LHCN-M2 (cell line): Measurements from ENCODE around the gene KLF1. TPM values are rescaled to one million over a fixed set of nuclear protein-coding genes. Genes with fewer than 3 reads are reported as not detected.
"Not testable (repeated sequence)": the region's sequence is repeated elsewhere in the genome, so short reads cannot be mapped to it uniquely, and the experiment has no call there.

Experiments used
- DNase-seq: peaks from one replicate; pipeline ENCODE4 v3.0.0-alpha.2; 2012; ENCODE audit warnings: low read depth
- polyA plus RNA-seq: library from polyadenylated mRNA; unstranded; fragments of >200 nt; gene quantifications from one replicate; pipeline ENCODE4 v1.2.1, GENCODE V29; 2012; ENCODE audit warnings: missing spikeins
- total RNA-seq: library from RNA; depleted of rRNA; stranded (reverse); fragments of >200 nt; gene quantifications from 2 replicates; pipeline ENCODE4 v1.2.3, GENCODE V29; 2014; rRNA removed

Gene KLF1
- not detected in 2 replicates for total RNA-seq
- not detected for polyA plus RNA-seq

DNA sequence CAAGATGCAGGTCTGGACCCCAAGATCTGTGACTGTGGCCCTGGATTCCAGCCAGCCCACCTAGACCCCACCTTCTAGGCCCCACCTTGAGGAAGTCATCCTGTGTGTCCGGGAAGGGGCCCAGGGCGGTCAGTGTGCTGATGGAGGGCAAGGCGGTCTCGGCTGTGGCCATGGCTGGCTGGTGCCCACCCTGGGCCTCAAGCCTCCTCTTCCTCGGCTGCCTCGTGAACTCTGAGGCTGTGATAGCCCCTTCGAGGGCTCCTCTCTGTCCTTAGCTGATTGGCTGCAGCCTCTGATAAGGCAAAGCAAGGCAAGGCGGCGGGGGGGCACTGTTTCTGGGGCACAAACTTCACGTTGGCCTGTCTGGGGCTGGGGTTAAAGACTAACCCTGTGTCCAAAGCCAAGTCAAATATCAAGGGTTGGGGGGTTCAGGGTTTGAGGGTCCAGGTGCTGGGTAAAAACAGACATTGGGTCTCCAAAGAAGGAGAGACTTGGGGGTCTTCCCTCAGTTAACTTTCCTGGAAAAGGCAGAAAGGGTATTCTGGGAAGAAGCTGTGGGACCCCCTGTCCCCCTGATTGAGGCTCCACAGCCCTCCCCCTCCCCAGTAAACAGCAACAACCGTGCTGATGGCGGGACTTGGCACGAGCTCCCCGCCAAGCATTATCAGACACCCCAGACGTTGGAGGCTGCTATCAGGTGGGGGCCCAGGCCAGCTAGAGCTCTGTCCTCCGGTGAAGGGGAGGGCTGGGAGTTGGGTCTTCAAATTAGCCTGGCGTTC lies at the start of gene KLF1:
KLF1 (minus strand) TSS at position 233 of the 779 bp plus-strand sequence; CDS start at position 172, 61 bp downstream.
- DNase-seq = no peak

DNA sequence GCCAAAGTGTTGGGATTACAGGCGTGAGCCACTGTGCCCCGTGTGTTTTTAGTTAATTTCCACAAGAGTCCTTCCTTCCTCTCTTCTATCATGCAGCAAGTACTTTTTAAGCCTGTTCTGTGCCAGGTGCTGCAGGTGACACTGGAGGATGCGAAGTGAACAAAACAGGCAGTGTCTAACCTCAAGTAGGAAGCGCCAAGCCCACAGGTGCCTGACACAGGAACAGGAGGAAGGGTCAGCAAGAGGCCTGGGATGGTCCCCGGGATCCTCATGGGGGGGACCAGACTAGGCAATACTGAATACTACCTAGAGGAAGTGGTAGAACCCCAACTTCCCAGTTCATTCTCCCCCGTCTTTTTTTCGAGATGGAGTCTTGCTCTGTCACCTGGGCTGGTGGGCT lies 49.6 kb upstream of the KLF1 start:
- DNase-seq = no peak

DNA sequence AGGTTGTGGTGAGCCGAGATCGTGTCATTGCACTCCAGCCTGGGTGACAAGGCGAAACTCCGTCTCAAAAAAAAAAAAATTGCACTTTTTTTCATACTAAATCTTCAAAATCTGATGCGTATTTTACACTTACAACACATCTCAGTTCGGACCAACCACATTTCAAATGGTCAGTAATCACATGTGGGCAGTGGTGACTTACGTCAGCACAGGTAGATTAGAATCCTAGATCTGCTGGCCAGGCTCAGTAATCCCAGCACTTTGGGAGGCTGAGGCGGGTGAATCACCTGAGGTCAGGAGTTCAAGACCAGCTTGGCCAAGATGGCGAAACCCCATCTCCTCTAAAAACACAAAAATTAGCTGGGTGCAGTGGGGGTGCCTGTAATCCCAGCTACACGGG lies 48.1 kb upstream of the KLF1 start:
- no peak for DNase-seq

DNA sequence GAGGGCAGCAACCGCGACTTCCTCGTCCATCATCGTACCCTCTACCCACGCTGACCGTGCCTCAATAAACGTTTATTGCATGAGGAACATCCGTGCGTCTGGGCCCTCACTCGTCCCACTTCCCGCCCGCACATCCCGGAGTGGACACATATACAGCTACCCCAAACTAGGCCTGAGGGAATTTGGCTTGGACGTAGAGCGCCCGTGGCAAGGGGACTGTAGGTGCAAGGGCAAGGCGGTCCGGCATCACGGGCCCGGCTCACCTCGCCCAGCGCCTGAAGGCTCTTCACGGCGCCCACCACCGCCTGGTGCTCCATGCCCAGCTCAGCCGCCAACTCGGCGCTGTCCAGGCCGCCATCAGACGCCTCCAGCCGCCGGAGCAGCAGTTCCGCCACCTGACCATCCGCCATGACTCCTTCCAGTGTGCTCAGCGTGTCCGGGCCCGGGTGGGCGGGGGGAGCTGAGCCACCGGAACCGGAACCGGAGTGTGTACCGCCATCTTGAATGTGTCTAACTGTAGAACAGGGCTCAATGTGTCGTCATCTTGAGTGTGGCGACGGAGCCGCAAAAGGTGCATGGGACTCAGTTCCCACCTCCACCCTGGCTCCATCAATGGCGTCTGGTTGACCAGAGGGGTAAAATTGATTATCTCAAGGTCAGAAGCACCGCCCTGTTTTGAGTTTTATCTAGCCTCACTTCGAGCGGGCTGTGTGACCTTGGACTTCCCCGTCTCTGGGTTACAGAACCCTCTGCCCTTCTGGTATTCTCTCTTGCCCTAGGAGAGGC lies 46.5 kb upstream of the KLF1 start, which contains the start of gene FARSA:
FARSA (minus strand) TSS at position 425 of the 786 bp plus-strand sequence; CDS start at position 410, 15 bp downstream.
- peak; percentile 86 for DNase-seq

DNA sequence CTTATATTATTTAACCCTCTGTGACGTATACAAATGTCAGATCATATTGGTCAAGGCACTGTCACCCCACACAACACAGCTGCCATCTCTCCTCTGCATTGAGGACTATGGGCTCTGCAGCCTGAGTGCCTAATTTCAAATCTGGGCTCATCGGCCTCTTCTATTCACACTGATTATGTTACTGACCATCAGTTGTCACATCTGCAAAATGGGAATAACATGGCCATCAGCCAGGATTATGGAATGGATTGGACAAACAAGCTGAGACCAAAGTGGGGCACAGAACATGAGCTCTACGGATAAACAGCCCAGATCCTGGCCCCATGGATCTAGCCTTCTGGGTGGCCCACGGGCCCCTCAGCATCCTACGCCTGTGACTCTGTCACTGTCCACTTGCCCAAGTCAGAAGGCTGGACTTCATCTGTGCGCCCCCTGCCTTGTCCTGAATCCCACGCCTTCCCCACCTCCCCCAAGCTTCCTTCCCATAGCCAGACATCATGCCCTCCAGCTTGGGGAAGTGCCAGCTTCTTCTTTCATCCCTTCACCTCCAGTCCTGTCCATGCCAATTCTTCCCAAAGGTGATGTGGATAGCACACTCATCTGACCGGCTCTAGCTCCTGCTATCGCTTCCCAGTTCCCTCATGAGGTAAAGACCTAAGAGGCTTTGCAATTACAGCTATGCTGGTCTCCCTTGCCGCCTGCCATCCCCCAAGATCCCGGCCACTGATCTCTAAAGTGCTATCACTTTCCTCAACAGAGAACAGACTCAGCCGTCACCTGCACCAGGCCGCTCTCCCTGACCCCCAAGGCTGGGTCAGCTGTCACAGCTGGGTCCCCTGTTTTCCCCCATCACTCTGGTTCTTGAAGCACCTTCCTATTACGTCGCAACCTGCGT lies 45.6 kb upstream of the KLF1 start:
- no peak for DNase-seq

DNA sequence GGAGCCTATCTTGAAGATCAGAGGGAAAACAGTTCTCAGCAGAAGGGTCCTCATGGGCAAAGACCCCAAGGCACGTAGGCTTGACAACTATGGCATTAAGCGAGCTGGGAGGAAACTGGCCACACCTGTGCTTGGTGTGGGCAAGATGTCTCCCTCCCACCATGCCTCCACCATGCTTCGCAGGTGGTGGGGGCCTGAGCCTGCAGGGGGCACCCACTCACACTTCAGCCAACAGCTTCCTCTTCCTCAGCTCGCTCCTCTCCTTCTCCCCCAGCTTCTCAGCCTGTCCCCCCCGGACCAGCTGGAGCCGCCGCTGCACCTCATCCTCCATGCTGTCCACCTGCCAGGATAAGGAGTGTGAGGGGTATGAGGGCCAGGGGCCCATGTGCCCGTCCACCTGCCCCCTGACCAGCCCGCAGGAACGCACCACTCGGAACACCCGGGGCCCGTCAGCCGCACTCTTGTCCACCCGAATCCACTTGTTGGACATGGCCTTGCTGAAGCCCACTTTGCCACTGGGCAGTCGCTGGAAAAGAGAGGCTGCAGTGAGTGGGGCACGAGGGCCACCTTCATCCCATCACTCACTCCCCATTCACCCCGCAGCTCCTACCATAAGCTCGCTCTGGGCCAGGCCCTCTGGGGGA lies 43.1 kb upstream of the KLF1 start:
- no peak for DNase-seq

DNA sequence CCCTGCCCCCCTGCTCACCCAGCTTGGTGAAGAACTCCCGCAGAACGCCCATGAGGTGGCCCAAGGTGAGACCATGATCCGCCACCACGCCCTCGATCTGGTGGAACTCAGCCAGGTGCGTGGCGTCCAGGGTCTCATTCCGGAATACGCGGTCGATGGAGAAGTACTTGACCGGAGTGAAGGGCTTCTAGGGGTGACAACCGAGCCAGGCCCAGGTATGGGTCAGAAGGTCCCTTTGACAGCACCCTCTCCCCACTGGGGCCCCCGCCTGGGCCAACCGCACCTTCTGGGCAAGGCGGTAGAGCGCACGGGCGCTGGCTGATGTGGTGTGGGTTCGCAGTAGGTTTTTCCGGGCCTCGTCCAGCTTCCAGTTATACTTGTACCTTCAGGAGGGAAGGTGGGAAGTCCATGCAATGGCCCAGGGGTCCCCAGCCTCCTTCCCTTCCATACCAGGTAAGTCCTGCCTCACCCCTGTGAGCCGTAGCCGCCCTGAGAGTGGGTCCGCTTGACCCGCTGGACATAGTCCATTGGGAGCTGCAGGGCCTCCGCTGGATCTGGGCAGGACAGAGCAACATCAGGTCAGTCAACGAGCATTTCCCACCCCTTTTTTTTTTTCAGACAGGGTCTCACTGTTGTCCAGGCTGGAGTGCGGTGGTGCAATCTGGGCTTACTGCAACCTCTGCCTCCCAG lies 37.8 kb upstream of the KLF1 start:
- no peak for DNase-seq

DNA sequence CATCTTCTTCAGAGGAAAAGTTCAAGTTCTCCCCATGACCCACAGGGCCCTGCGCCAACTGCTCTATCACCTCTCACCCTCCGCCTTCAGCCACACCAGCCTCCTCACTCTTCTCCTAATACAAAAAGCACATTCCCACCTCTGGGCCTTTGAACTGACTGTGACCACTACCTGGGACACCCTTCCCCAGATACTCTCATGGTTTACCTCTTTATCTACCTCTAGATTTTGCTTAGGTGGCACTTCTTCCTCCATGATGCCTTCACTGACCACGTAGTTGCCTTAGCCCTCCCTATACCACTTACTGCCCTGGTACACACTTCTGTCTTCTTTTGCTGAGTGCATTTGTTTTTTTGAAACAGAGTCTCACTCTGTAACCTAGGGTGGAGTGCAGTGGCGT lies 36.0 kb upstream of the KLF1 start:
- DNase-seq = no peak

DNA sequence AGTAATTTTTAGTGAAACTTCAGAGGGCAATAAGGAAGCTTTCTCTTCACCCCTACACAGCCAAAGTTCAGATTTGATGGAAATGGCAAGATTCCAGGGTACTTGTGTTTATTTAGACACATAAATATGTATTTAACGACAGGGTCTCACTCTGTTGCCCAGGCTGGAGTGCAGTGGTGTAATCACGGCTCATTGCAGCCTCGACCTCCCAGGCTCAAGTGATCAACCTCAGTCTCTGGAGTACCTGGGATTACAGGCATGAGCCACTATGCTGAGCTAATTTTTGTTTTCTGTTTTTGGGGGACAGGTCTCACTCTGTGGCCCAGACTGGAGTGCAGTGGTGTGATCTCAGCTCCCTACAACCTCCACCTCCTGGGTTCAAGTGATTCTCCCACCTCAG lies 34.0 kb upstream of the KLF1 start:
- no peak for DNase-seq

DNA sequence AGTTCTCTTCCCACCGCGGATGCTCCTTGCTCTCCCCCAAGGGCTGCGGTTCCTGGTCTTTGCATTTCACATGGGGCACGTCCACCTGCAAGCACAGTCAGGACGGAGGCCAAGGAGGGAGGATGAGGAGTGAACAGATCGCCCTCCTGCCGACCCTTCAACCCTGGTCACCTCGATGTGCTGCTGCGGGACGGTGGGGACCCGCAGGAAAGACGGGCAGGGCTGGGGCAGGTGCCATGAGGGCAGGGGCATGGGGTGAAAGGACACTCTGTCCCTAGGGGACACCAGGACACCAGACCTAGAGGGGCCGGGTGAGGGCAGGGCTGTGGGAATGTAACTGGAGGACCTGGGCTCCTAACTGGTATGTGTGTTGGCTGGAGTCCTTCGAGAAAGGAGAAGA lies 31.3 kb upstream of the KLF1 start:
- no peak for DNase-seq

DNA sequence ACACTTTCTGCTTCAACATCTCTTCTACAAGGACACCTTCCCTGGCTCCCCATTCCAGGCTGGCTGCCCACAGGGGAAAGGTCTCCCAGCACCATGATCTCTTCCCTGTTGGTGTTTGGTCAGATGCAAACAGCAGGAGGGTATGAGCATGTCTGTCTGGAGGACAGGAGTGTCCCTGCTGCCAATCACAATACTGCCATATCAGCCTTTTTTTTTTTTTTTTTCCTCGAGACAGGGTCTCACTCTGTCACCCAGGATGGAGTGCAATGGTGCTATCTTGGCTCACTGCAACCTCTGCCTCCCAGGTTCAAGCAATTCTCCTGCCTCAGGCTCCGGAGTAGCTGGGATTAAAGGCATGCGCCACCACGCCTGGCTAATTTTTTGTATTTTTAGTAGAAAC lies 28.9 kb upstream of the KLF1 start:
- DNase-seq = not testable (repeated sequence)

DNA sequence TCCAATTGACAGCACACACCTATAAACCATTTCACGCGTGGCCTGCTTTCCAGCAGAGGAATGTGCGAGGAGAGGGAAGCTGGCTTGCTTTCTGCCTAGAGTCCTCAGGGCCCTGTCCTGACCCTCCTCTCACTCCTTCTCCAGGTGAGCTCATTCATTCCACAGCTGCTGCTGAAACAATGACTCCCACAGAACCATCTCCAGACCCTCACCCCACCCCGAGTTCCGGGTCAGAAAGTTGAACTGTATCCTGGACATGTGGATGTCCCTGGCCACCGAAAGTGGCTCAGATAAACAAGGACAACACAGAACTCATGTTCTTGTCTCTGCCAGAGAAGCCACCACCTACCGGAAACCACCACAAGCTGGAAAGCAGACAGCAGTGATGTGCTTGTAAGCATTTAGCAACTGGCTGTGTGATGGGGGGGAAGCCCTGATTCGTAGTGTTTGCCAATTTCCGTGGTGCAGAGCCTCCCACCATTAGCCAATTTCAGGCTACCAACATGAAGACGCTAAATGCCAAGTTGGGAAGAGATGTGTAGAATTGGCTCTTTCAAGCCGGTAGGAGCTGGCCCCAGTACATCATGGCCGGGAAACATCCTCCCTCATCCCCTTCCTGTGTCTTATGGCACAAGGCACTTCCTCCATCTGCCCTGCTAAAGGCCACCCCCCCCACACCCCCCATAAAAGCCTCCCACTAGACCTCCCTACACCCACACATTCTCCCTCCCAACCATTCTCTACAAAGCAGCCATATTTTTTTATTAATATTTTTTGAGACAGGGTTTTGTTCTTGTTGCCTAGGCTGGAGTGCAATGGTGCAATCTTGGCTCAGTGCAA lies 27.1 kb upstream of the KLF1 start:
- DNase-seq = no peak

DNA sequence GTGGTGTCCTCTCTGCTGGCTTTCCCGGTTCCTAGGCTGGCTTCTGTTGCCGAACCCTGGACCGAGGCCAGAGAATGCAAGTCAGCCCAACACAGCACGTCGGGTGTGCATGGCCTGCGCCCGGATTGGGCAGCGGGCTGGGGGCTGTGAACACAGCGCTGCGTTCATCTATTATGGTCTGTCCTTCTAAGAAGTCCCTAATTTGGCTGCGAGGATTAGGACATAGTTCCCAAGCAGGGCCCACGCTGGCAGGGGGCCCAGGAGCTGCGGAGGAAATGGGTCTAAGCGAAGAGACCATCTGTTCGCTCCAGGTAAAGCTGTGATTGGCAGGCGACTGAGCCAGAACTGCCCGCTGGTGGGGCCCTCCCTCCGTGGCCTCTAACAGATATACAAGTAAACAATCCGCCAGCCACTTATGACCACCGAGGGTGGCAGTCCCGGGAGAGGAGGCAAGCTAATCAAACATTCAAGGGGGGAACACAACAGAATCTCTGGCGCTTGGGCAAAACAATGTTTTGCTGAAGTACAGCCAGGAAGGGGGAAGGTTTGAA lies 26.1 kb upstream of the KLF1 start:
- no peak for DNase-seq

DNA sequence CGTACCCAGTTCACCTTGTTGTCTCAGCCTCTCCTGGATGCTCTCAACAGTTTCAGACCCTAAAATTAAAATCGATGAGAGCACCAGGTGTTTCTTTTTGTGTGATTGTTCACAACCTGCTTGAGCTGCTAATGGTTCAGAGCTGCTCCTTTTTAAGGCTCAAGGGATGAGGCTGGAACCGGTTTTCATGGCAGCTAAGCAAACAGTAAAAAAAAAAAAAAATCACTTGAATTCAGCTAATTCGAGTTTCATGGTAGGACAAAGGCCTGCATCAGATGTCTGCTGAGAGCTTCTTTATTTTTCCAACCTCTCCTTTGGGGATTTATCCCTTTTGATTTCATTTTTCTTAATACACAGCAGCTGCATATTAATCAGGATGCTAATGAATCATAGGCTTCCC lies 25.6 kb upstream of the KLF1 start:
- no peak for DNase-seq

DNA sequence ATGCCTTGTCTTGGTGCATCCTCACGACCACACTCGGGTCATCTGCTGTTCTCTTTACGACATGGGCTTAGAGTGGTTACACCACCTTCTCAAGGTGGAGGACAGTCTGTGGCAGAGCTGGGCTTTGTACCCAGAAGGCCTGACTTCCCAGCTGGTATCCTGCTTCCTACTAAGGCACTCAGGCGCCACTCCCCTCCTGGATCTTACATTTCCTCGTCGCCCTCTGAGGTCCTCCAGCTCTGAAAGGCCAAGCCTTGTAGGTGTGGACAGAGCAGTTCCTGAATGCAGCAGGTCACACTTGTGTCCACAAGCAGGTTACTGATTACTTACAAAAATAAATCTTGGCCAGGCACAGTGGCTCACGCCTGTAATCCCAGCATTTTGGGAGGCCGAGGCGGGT lies 20.2 kb upstream of the KLF1 start:
- DNase-seq = no peak

DNA sequence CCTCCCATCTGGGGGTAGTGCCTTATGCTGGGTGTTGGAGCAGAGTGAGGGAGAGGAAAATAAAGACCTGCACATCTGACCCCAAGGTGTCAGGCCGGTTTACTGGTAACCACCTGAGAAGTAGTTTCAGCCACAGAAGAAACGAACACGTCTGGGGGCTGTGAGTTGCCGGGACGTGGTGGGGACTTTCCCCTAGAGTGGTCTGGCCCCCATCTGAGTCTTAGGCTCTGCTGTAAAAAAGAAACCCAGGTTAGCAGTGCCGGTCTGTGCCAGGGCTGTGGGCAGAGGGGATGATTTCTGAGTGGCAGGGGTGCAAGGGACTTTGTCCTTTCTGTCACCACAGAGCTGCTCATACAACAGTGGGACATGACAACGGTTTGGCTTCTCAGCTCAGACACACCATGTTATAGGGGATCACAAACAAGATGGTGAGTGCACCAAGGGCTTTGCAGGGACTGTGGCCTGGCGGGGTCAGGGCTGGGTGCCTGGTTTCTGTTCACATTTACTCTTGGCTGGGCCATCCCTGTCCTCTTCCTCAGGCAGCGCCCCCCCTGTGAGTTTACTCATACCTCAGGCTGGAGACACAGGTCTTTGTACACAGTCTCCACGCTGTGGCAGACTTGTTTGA lies 13.0 kb upstream of the KLF1 start:
- no peak for DNase-seq

DNA sequence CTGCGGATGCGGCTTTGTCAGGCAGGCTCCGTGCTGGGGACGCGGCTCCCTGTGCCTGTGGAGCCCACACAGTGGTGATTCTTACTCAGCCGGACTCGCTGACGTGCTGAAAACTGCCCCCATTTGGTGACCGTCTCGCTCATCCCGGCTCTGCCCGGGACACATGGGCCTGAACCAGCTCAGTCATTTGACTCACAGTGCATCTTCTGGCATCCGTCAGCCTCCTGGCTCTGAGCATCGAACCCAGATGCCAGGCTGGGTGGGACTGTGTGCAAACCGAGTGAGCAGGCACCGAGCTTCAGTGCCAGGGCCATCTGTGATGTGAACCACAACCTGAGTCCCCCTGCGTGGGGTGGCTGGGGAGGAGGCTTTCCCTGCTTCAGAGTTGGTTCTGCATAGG lies 9.5 kb upstream of the KLF1 start:
- DNase-seq = no peak

DNA sequence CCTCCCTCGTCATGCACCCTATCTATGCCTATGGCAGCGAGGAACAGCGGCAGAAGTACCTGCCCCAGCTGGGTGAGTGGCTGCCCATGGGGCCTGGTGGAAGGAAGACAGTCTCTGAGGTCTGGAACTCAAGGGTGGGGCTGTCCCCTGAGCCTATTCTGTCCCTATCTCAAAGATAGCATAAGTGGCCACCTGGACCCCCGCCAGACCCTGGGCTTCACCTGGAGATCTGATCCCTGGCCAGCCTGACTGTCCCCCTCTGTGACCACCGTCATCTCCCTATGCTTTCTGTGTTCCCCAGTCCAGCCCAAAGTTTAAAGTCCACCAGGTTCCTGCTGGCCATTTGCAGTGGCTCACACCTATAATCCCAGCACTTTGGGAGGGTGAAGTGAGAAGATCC lies 6.6 kb upstream of the KLF1 start:
- no peak for DNase-seq

DNA sequence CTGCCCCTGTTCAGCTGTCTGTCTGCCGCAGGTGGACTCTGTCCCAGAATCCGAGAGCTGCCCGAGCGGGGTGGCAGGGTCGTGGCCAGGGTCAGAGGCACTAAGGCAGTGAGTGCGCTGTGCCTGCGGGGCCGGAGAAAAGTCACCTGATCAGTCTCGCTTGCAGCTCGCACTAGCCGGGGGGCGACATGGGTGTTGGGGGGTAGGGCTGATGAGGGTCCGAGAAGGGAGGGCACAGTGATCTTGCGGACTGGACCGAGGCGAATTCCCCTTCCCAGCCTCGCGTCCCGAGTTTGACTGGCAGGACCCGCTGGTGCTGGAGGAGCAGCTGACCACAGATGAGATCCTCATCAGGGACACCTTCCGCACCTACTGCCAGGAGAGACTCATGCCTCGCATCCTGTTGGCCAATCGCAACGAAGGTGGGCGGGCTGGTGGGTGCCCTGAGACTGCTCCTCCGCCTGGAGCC lies 4.6 kb upstream of the KLF1 start:
- no peak for DNase-seq
